IMR-90 (cell line): ENCODE results near the gene PRDM15. TPM values are rescaled to one million over a fixed set of nuclear protein-coding genes. Genes with fewer than 3 reads are reported as not detected.

Experiments
- ATAC-seq: fragments of 200-7000 bp; cut with Tn5 transposase; 2 replicates; pipeline ENCODE4 v1.9.1; 2020; ENCODE audit warnings: low read depth, mild to moderate bottlenecking, moderate library complexity
- BruUV-seq: library from RNA; stranded (reverse); fragments of 400-500 nt; replicated peaks from 2 replicates; lab custom pipeline; 2021; lab: Mats Ljungman, UMichigan
- CTCF ChIA-PET: fragments of 300-600 bp; formaldehyde crosslinking; extraction: SDS; loops from one replicate; lab custom pipeline; 2021; ENCODE audit warnings: antibody characterized with exemption; lab: Yijun Ruan, JAX
- POLR2A ChIA-PET: fragments of 300-600 bp; sonication (Branson Sonifier 250); formaldehyde crosslinking; loops from one replicate; lab custom pipeline; 2022; ENCODE audit warnings: antibody characterized with exemption; ENCODE audit not compliant: unreplicated experiment; lab: Charles Lee
- DNase-seq: peaks from one replicate; pipeline ENCODE4 v3.0.0; 2013
- H2AFZ ChIP-seq: replicated peaks from 2 replicates; pipeline ENCODE3; 2013; ENCODE audit warnings: low read length, mild to moderate bottlenecking; ENCODE audit not compliant: poor library complexity
- H2AK5ac ChIP-seq: 2 replicates; pipeline ENCODE4 v1.6.1; 2013; ENCODE audit warnings: low read depth, low read length, inconsistent platforms
- H2AK9ac ChIP-seq: replicated peaks from 2 replicates; pipeline ENCODE3; 2013; ENCODE audit warnings: mild to moderate bottlenecking, low read depth, low read length, moderate library complexity; ENCODE audit not compliant: poor library complexity
- H2BK120ac ChIP-seq: 2 replicates; pipeline ENCODE4 v1.6.1; 2013; ENCODE audit warnings: low read depth, low read length, inconsistent platforms
- H2BK15ac ChIP-seq: 3 replicates; pipeline ENCODE4 v1.6.1; 2013; ENCODE audit warnings: low read depth, low read length, inconsistent platforms
- H2BK20ac ChIP-seq: 2 replicates; pipeline ENCODE4 v1.6.1; 2013; ENCODE audit warnings: low read depth, mild to moderate bottlenecking, inconsistent platforms, low read length, moderate library complexity
- H2BK5ac ChIP-seq: 2 replicates; pipeline ENCODE4 v1.6.1; 2013; ENCODE audit warnings: mild to moderate bottlenecking, low read depth, low read length, inconsistent platforms; ENCODE audit not compliant: poor library complexity, severe bottlenecking
- H3K14ac ChIP-seq: replicated peaks from 2 replicates; pipeline ENCODE4 v1.6.1; 2013; ENCODE audit warnings: low read depth, low read length, inconsistent platforms
- H3K18ac ChIP-seq: 2 replicates; pipeline ENCODE4 v1.6.1; 2013; ENCODE audit warnings: low read depth, low read length, control low read depth
- H3K23ac ChIP-seq: 2 replicates; pipeline ENCODE4 v1.6.1; 2013; ENCODE audit warnings: low read depth, low read length, inconsistent platforms
- H3K27ac ChIP-seq: 2 replicates; pipeline ENCODE4 v1.5.1; 2013; ENCODE audit warnings: mild to moderate bottlenecking, control low read depth, low read length; ENCODE audit not compliant: insufficient read depth
- H3K27me3 ChIP-seq: 2 replicates; pipeline ENCODE4 v1.6.1; 2013; ENCODE audit warnings: low read length; ENCODE audit not compliant: control insufficient read depth, insufficient read depth
- H3K36me3 ChIP-seq: 2 replicates; pipeline ENCODE4 v1.6.1; 2013; ENCODE audit warnings: low read length, mixed read lengths; ENCODE audit not compliant: control insufficient read depth, insufficient read depth
- H3K4ac ChIP-seq: 2 replicates; pipeline ENCODE4 v1.6.1; 2013; ENCODE audit warnings: low read depth, low read length, inconsistent platforms
- H3K4me1 ChIP-seq: 2 replicates; pipeline ENCODE4 v1.6.1; 2013; ENCODE audit warnings: low read length, mixed read lengths; ENCODE audit not compliant: control insufficient read depth, insufficient read depth
- H3K4me2 ChIP-seq: 2 replicates; pipeline ENCODE4 v1.6.1; 2013; ENCODE audit warnings: low read depth, mild to moderate bottlenecking, control low read depth, low read length, moderate library complexity
- H3K4me3 ChIP-seq: 2 replicates; pipeline ENCODE4 v1.5.1; 2013; ENCODE audit warnings: low read depth, mild to moderate bottlenecking, control low read depth, low read length, moderate library complexity; ENCODE audit not compliant: insufficient read depth
- H3K56ac ChIP-seq: 2 replicates; pipeline ENCODE4 v1.6.1; 2013; ENCODE audit warnings: low read length, inconsistent platforms; ENCODE audit not compliant: insufficient read depth; ENCODE audit errors: extremely low read depth
- H3K79me1 ChIP-seq, 2 experiments: 2 replicates each; pipeline ENCODE4 v1.6.1; 2013; ENCODE audit warnings: low read length in 2 of 2, inconsistent platforms in 1 of 2, low read depth in 1 of 2
- H3K9ac ChIP-seq: 2 replicates; pipeline ENCODE4 v1.6.1; 2013; ENCODE audit warnings: low read depth, low read length, control low read depth
- H3K9me1 ChIP-seq: 2 replicates; pipeline ENCODE4 v1.6.1; 2013; ENCODE audit warnings: low read length, inconsistent platforms; ENCODE audit not compliant: insufficient read depth
- H3K9me3 ChIP-seq: 2 replicates; pipeline ENCODE4 v1.6.1; 2013; ENCODE audit warnings: low read length; ENCODE audit not compliant: control insufficient read depth, insufficient read depth
- H4K20me1 ChIP-seq: 2 replicates; pipeline ENCODE4 v1.6.1; 2013; ENCODE audit warnings: low read length, inconsistent platforms; ENCODE audit not compliant: insufficient read depth
- H4K5ac ChIP-seq: 2 replicates; pipeline ENCODE4 v1.6.1; 2013; ENCODE audit warnings: mild to moderate bottlenecking, low read depth, low read length, control low read depth
- H4K8ac ChIP-seq, 2 experiments: 2 replicates each; pipeline ENCODE4 v1.6.1; 2013; ENCODE audit warnings: low read depth in 2 of 2, low read length in 2 of 2, control low read depth in 1 of 2, inconsistent platforms in 1 of 2
- H4K91ac ChIP-seq: 2 replicates; pipeline ENCODE4 v1.6.1; 2013; ENCODE audit warnings: low read depth, low read length, inconsistent platforms; ENCODE audit not compliant: insufficient read depth
- BHLHE40 ChIP-seq: fragments of 150-350 bp; IDR thresholded peaks from 2 replicates; pipeline ENCODE4 v1.6.1; 2016; ENCODE audit warnings: mild to moderate bottlenecking, low read depth, low read length
- CEBPB ChIP-seq: IDR thresholded peaks from 2 replicates; pipeline ENCODE4 v1.6.1; 2012; ENCODE audit warnings: low read depth, low read length, improper control_type of control experiment
- CHD1 ChIP-seq: IDR thresholded peaks from 2 replicates; pipeline ENCODE4 v1.6.1; 2012; ENCODE audit warnings: low read depth, low read length, improper control_type of control experiment
- CTCF ChIP-seq: conservative IDR thresholded peaks from 2 replicates; pipeline ENCODE4 v1.5.1; 2012; ENCODE audit warnings: mild to moderate bottlenecking, low read depth, low read length, improper control_type of control experiment
- ELK1 ChIP-seq: fragments of 150-350 bp; IDR thresholded peaks from 2 replicates; pipeline ENCODE4 v1.6.1; 2016; ENCODE audit warnings: low read depth, mild to moderate bottlenecking, low read length, moderate library complexity, borderline replicate concordance
- FOS ChIP-seq: fragments of 150-350 bp; IDR thresholded peaks from 2 replicates; pipeline ENCODE4 v1.6.1; 2016; ENCODE audit warnings: low read depth, low read length
- MAFK ChIP-seq: IDR thresholded peaks from 2 replicates; pipeline ENCODE4 v1.6.1; 2012; ENCODE audit warnings: low read depth, low read length, improper control_type of control experiment
- MAZ ChIP-seq: IDR thresholded peaks from 2 replicates; pipeline ENCODE4 v1.6.1; 2012; ENCODE audit warnings: low read depth, mild to moderate bottlenecking, low read length, improper control_type of control experiment, moderate library complexity, borderline replicate concordance
- MXI1 ChIP-seq: IDR thresholded peaks from 2 replicates; pipeline ENCODE4 v1.6.1; 2012; ENCODE audit warnings: low read depth, mild to moderate bottlenecking, low read length, moderate library complexity, borderline replicate concordance
- NFE2L2 ChIP-seq: fragments of 150-350 bp; IDR thresholded peaks from 2 replicates; pipeline ENCODE4 v1.6.1; 2016; ENCODE audit warnings: low read depth, mild to moderate bottlenecking, low read length
- POLR2A ChIP-seq: IDR thresholded peaks from 2 replicates; pipeline ENCODE4 v1.6.1; 2012; ENCODE audit warnings: mild to moderate bottlenecking, low read depth, low read length
- RAD21 ChIP-seq: IDR thresholded peaks from 2 replicates; pipeline ENCODE4 v1.6.1; 2012; ENCODE audit warnings: low read length, improper control_type of control experiment
- RCOR1 ChIP-seq: IDR thresholded peaks from 2 replicates; pipeline ENCODE4 v1.6.1; 2012; ENCODE audit warnings: mild to moderate bottlenecking, low read length, improper control_type of control experiment; ENCODE audit not compliant: insufficient replicate concordance
- RFX5 ChIP-seq: IDR thresholded peaks from 2 replicates; pipeline ENCODE4 v1.8.0; 2012; ENCODE audit warnings: low read depth, mild to moderate bottlenecking, low read length, moderate library complexity
- SMC3 ChIP-seq: fragments of 150-350 bp; IDR thresholded peaks from 2 replicates; pipeline ENCODE4 v1.6.1; 2016; ENCODE audit warnings: low read depth, mild to moderate bottlenecking, antibody characterized with exemption, low read length, moderate library complexity
- USF2 ChIP-seq: fragments of 150-350 bp; IDR thresholded peaks from 2 replicates; pipeline ENCODE4 v1.6.1; 2017; ENCODE audit warnings: mild to moderate bottlenecking, antibody characterized with exemption, low read length, low read depth
- WGBS, 2 experiments: methylation state at CpG; one replicate each; pipeline versions ENCODE4 v1.1.5 to v1.1.7; 2013; ENCODE audit warnings: missing lambda C conversion rate in 2 of 2; ENCODE audit not compliant: insufficient read length in 1 of 2; ENCODE audit errors: extremely low coverage in 2 of 2; 5-methylcytosine and 5-hydroxymethylcytosine counted together
- dilution Hi-C: fragments of 300-500 bp; cut with HindIII; formaldehyde crosslinking; loops from one replicate; pipeline ENCODE4 v1.14.3; 2018; ENCODE audit warnings: low sequenced_read_pairs; ENCODE audit not compliant: unreplicated experiment
- in situ Hi-C: fragments of 300-500 bp; cut with MboI; formaldehyde crosslinking; loops from 3 replicates; pipeline ENCODE4 v1.14.3; 2019; ENCODE audit warnings: low sequenced_read_pairs, inconsistent platforms, mixed read lengths
- intact Hi-C: fragments of 100-400 bp; cut with micrococcal nuclease; formaldehyde crosslinking; loops from 2 replicates; pipeline ENCODE4 v1.10.0; 2022
- polyA plus RNA-seq, 3 experiments: library from polyadenylated mRNA; depleted of rRNA; stranded (reverse); fragments of >200 nt; gene quantifications; 2 replicates each; pipeline ENCODE4 v1.2.3, GENCODE V29; 2012; ENCODE audit warnings: low replicate concordance in 1 of 3
- total RNA-seq: library from RNA; depleted of rRNA; stranded (reverse); fragments of >200 nt; gene quantifications from 2 replicates; pipeline ENCODE4 v1.2.3, GENCODE V29; 2012

Gene PRDM15
- total and polyA plus RNA-seq, 2 of the 4 experiments (the other 2 are of a cell fraction) = 7.3 to 8.8 TPM

- H3K9me1 ChIP-seq = no peaks in the 10 kb centered on the region
- no peak overlapping the region for H3K23ac ChIP-seq
- no peaks in the 10 kb centered on the region for H3K79me1 ChIP-seq
- BruUV-seq = no TSS peak
- no peak overlapping the region for H2BK120ac ChIP-seq
- H3K18ac ChIP-seq = no peak overlapping the region
- no peak overlapping the region for H3K4me2 ChIP-seq
- no peaks in the 10 kb centered on the region for H3K36me3 ChIP-seq
- no peak overlapping the region for H3K4ac ChIP-seq
- no peak overlapping the region for H2BK20ac ChIP-seq
- no peak overlapping the region for H3K56ac ChIP-seq
- ATAC-seq (no peak), DNase-seq (no peak)
- H2AK5ac ChIP-seq = no peak overlapping the region
- H3K27me3 ChIP-seq = peaks cover 48% of the 10 kb centered on the region
- dilution Hi-C loops (no loop called here), intact Hi-C loops (no loop called here), in situ Hi-C loops (loop anchor here (25.0 kb wide), 1 partner anchor 494 kb away; no protein-coding TSS in a partner anchor)
- no peak overlapping the region for H2BK5ac ChIP-seq
- H2AFZ ChIP-seq = no peak overlapping the region
- no peaks in the 10 kb centered on the region for H3K4me1 ChIP-seq
- H2BK15ac ChIP-seq = no peak overlapping the region
- WGBS, 2 experiments = no CpG with 5 or more reads among the region's 2 CpGs
- no peak overlapping the region for H4K8ac ChIP-seq
- no peak overlapping the region for H4K91ac ChIP-seq
- no peak overlapping the region for H3K27ac ChIP-seq
- H4K5ac ChIP-seq = no peak overlapping the region
- no peaks in the 10 kb centered on the region for H4K20me1 ChIP-seq
- TF ChIP-seq BHLHE40 (no peak), CHD1 (no peak), MXI1 (no peak), RCOR1 (no peak), USF2 (no peak), ELK1 (no peak), CEBPB (no peak), CTCF (no peak), MAZ (no peak), RAD21 (no peak), RFX5 (no peak), NFE2L2 (no peak), SMC3 (no peak), MAFK (no peak), FOS (no peak), POLR2A (no peak)
- H2AK9ac ChIP-seq = no peak overlapping the region
- H3K9ac ChIP-seq = no peak overlapping the region
- H3K4me3 ChIP-seq = no peak overlapping the region
- CTCF ChIA-PET = no interaction called here
- H3K14ac ChIP-seq = no peak overlapping the region
- POLR2A ChIA-PET = no interaction called here
- H3K9me3 ChIP-seq = 0 out of 2 replicates have a peak, but pooled peaks cover 2% of the 10 kb centered on the region
Observed at GRCh38 chr21:41781050-41781410, 98.1 kb downstream of the PRDM15 start.
